K562 (cell line): ENCODE measurements around the gene PHC3. TPM values are rescaled to one million over a fixed set of nuclear protein-coding genes. Genes with fewer than 3 reads are reported as not detected.

Experiments
- ARID2 ChIP-seq: fragments of 450-650 bp; IDR thresholded peaks from 2 replicates; pipeline ENCODE4 v1.6.1; 2017; ENCODE audit warnings: antibody characterized with exemption, mild to moderate bottlenecking
- BRF1 ChIP-seq: IDR thresholded peaks from 3 replicates; pipeline ENCODE4 v1.6.1; 2011; ENCODE audit warnings: borderline replicate concordance, mild to moderate bottlenecking; ENCODE audit not compliant: insufficient read length; ENCODE audit errors: extremely low read depth
- CHD2 ChIP-seq: IDR thresholded peaks from 2 replicates; pipeline ENCODE4 v1.6.1; 2011; ENCODE audit warnings: low read depth, low read length
- E2F4 ChIP-seq: sonication (generic); formaldehyde crosslinking; IDR thresholded peaks from 2 replicates; pipeline ENCODE4 v1.8.0; 2022; ENCODE audit warnings: mild to moderate bottlenecking, low read depth, missing genetic modification reagents
- GABPB2 ChIP-seq: fragments of 250-450 bp; sonication (Bioruptor Pico); conservative IDR thresholded peaks from 2 replicates; pipeline ENCODE4 v1.5.1; 2021; ENCODE audit warnings: mild to moderate bottlenecking
- HMG20B ChIP-seq: fragments of 250-450 bp; sonication (Bioruptor Pico); IDR thresholded peaks from 2 replicates; pipeline ENCODE4 v1.5.0; 2021; ENCODE audit warnings: mild to moderate bottlenecking
- KDM2B ChIP-seq: fragments of 250-450 bp; sonication (Bioruptor Pico); IDR thresholded peaks from 2 replicates; pipeline ENCODE4 v1.8.0; 2021; ENCODE audit warnings: mild to moderate bottlenecking, moderate library complexity
- KLF1 ChIP-seq: fragments of 450-650 bp; IDR thresholded peaks from 2 replicates; pipeline ENCODE4 v1.6.1; 2016; ENCODE audit warnings: missing genetic modification characterization, missing compliant biosample characterization
- MEF2D ChIP-seq: conservative IDR thresholded peaks from 2 replicates; pipeline ENCODE4 v1.6.1; 2016; ENCODE audit warnings: low read depth, missing genetic modification characterization, missing compliant biosample characterization
- MEIS2 ChIP-seq: fragments of 450-650 bp; IDR thresholded peaks from 2 replicates; pipeline ENCODE4 v1.6.1; 2014; ENCODE audit warnings: mild to moderate bottlenecking; ENCODE audit not compliant: partially characterized antibody
- MIER1 ChIP-seq: fragments of 450-650 bp; IDR thresholded peaks from 2 replicates; pipeline ENCODE4 v1.6.1; 2016; ENCODE audit warnings: antibody characterized with exemption, mild to moderate bottlenecking, low read depth
- NONO ChIP-seq, 2 experiments: fragments of 200-400 bp in 1 of 2; fragments of 450-650 bp in 1 of 2; formaldehyde crosslinking in 1 of 2; IDR thresholded peaks; 2 replicates each; pipeline ENCODE4 v1.6.1; 2017; ENCODE audit warnings: low read depth in 2 of 2, mild to moderate bottlenecking in 2 of 2, moderate library complexity in 2 of 2, low read length in 1 of 2
- NR2C1 ChIP-seq, 2 experiments: fragments of 450-650 bp; IDR thresholded peaks; 2 replicates each; pipeline ENCODE4 v1.6.1; 2017; ENCODE audit warnings: mild to moderate bottlenecking in 2 of 2, antibody characterized with exemption in 1 of 2, inconsistent platforms in 1 of 2, missing compliant biosample characterization in 1 of 2, missing genetic modification characterization in 1 of 2
- NRF1 ChIP-seq, 2 experiments: fragments of 450-650 bp; IDR thresholded peaks in 1 of 2; conservative IDR thresholded peaks in 1 of 2; 2 replicates each; pipeline ENCODE4 v1.6.1; 2014; ENCODE audit warnings: mild to moderate bottlenecking in 2 of 2
- PPARD ChIP-seq: fragments of 250-450 bp; sonication (Bioruptor Pico); IDR thresholded peaks from 2 replicates; pipeline ENCODE4 v1.8.0; 2022; ENCODE audit warnings: inconsistent platforms, mild to moderate bottlenecking, moderate library complexity
- PRMT5 ChIP-seq: sonication (generic); formaldehyde crosslinking; IDR thresholded peaks from 2 replicates; pipeline ENCODE4 v1.5.0; 2020; ENCODE audit warnings: missing genetic modification reagents
- RCOR1 ChIP-seq, 2 experiments: IDR thresholded peaks; 2 replicates each; pipeline ENCODE4 v1.6.1; 2012; ENCODE audit warnings: low read depth in 2 of 2, low read length in 2 of 2, borderline replicate concordance in 1 of 2, improper control_type of control experiment in 1 of 2
- RHOXF2B ChIP-seq: fragments of 250-450 bp; sonication (Bioruptor Pico); conservative IDR thresholded peaks from 2 replicates; pipeline ENCODE4 v1.5.1; 2021
- SLC30A9 ChIP-seq: fragments of 250-450 bp; sonication (Bioruptor Pico); IDR thresholded peaks from 2 replicates; pipeline ENCODE4 v1.8.0; 2022; ENCODE audit warnings: mild to moderate bottlenecking, moderate library complexity
- ZNF311 ChIP-seq: fragments of 250-450 bp; sonication (Bioruptor Pico); IDR thresholded peaks from 2 replicates; pipeline ENCODE4 v1.4.0; 2020; ENCODE audit warnings: mild to moderate bottlenecking, moderate library complexity
- ZNF316 ChIP-seq: fragments of 450-650 bp; IDR thresholded peaks from 2 replicates; pipeline ENCODE4 v1.6.1; 2016
- ZNF695 ChIP-seq: fragments of 450-650 bp; formaldehyde crosslinking; IDR thresholded peaks from 2 replicates; pipeline ENCODE4 v1.4.0; 2020; ENCODE audit warnings: mild to moderate bottlenecking, moderate library complexity
- ZNF764 ChIP-seq: fragments of 250-450 bp; sonication (Bioruptor Pico); IDR thresholded peaks from 2 replicates; pipeline ENCODE4 v1.4.0; 2020; ENCODE audit warnings: low read depth, mild to moderate bottlenecking, moderate library complexity
- polyA plus RNA-seq, 8 experiments: library from polyadenylated mRNA; depleted of rRNA in 4 of 8; stranded (reverse) in 5 of 8; unstranded in 3 of 8; fragments of >200 nt; fragmentation: Nextera tagmentation in 2 of 8; fragmentation: Illumina TruSeq in 1 of 8; extraction: Ambion mirVana in 2 of 8; extraction: Trizol in 1 of 8; gene quantifications; 2 replicates each; pipeline versions ENCODE4 v1.2.1 to v1.2.3, GENCODE V29; 2011 to 2014; ENCODE audit warnings: inconsistent platforms in 1 of 8, missing spikeins in 1 of 8
- total RNA-seq, 7 experiments: library from RNA; depleted of rRNA in 6 of 7; stranded (reverse); fragments of >200 nt in 6 of 7; fragmentation: Illumina TruSeq in 2 of 7; extraction: Trizol in 2 of 7; gene quantifications; 2 replicates each; pipeline versions ENCODE4 v1.2.1 to v1.2.3, GENCODE V29; 2011 to 2021; ENCODE audit warnings: low replicate concordance in 1 of 7
- TF ChIP-seq, protein P1 (sequence below): sonication (generic); formaldehyde crosslinking; IDR thresholded peaks from 2 replicates; pipeline ENCODE4 v1.8.0; 2023; ENCODE audit warnings: mild to moderate bottlenecking, missing genetic modification reagents
- TF ChIP-seq, protein P2 (sequence below): sonication (generic); formaldehyde crosslinking; IDR thresholded peaks from 2 replicates; pipeline ENCODE4 v1.8.0; 2022; ENCODE audit warnings: missing genetic modification reagents, mild to moderate bottlenecking, moderate library complexity, borderline replicate concordance
- TF ChIP-seq, protein P3 (sequence below): fragments of 450-650 bp; formaldehyde crosslinking; conservative IDR thresholded peaks from 2 replicates; pipeline ENCODE4 v1.4.0; 2022; ENCODE audit warnings: mild to moderate bottlenecking, missing genetic modification characterization

PHC3 gene
- total and polyA plus RNA-seq, 9 of the 15 experiments (the other 6 are each of a cell fraction or from before 2014, with no cell fraction given) = 3.1 to 21.6 (median 10.5) TPM

- TF ChIP-seq NRF1 (conservative IDR thresholded peaks at IDR 0.05 in 1 of 2, IDR thresholded peaks at IDR 0.05 in 1 of 2) = 0 out of 4 replicates have a peak, but pooled peaks of 1 of the 2 experiments have one; percentile 7
- TF ChIP-seq MIER1 = no peak
- TF ChIP-seq, protein P1, sequence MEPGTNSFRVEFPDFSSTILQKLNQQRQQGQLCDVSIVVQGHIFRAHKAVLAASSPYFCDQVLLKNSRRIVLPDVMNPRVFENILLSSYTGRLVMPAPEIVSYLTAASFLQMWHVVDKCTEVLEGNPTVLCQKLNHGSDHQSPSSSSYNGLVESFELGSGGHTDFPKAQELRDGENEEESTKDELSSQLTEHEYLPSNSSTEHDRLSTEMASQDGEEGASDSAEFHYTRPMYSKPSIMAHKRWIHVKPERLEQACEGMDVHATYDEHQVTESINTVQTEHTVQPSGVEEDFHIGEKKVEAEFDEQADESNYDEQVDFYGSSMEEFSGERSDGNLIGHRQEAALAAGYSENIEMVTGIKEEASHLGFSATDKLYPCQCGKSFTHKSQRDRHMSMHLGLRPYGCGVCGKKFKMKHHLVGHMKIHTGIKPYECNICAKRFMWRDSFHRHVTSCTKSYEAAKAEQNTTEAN (CRISPR knock-in tag) = no peak
- TF ChIP-seq, protein P2, sequence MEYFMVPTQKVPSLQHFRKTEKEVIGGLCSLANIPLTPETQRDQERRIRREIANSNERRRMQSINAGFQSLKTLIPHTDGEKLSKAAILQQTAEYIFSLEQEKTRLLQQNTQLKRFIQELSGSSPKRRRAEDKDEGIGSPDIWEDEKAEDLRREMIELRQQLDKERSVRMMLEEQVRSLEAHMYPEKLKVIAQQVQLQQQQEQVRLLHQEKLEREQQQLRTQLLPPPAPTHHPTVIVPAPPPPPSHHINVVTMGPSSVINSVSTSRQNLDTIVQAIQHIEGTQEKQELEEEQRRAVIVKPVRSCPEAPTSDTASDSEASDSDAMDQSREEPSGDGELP (CRISPR knock-in tag) = no peak
- 0 out of 2 replicates have a peak, but pooled peaks have one; percentile 41 for TF ChIP-seq KLF1 (tag)
- TF ChIP-seq MEIS2 = peak; percentile 83
- no peak for TF ChIP-seq RHOXF2B (CRISPR knock-in tag)
- TF ChIP-seq HMG20B (CRISPR knock-in tag) = no peak
- no peak for TF ChIP-seq ARID2
- no peak for TF ChIP-seq SLC30A9 (CRISPR knock-in tag)
- peak in 1 of 2 experiments; percentile 34; a peak in 1 of 4 replicates for TF ChIP-seq RCOR1 (IDR thresholded peaks at IDR 0.05; ENCODE audit: borderline replicate concordance in 1 of 2, low read depth in 2 of 2, low read length in 2 of 2)
- TF ChIP-seq PPARD (CRISPR knock-in tag) = no peak
- TF ChIP-seq GABPB2 (CRISPR knock-in tag) = no peak
- TF ChIP-seq CHD2 = no peak
- TF ChIP-seq BRF1 = no peak
- no peak for TF ChIP-seq ZNF764 (CRISPR knock-in tag)
- no peak for TF ChIP-seq ZNF695
- TF ChIP-seq, protein P3, sequence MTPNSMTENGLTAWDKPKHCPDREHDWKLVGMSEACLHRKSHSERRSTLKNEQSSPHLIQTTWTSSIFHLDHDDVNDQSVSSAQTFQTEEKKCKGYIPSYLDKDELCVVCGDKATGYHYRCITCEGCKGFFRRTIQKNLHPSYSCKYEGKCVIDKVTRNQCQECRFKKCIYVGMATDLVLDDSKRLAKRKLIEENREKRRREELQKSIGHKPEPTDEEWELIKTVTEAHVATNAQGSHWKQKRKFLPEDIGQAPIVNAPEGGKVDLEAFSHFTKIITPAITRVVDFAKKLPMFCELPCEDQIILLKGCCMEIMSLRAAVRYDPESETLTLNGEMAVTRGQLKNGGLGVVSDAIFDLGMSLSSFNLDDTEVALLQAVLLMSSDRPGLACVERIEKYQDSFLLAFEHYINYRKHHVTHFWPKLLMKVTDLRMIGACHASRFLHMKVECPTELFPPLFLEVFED = no peak
- no peak for TF ChIP-seq E2F4
- TF ChIP-seq NR2C1 (IDR thresholded peaks at IDR 0.05) = no peak
- TF ChIP-seq NR2C1 (tag; IDR thresholded peaks at IDR 0.05) = no peak
- TF ChIP-seq KDM2B (CRISPR knock-in tag) = no peak
- TF ChIP-seq ZNF316 = peak; percentile 68
- no peak for TF ChIP-seq NONO (IDR thresholded peaks at IDR 0.05; ENCODE audit: low read depth in 2 of 2, low read length in 1 of 2)
- TF ChIP-seq PRMT5 (CRISPR knock-in tag) = no peak
- no peak; the same call in 1 of the 2 replicates for TF ChIP-seq MEF2D
- no peak for TF ChIP-seq ZNF311 (CRISPR knock-in tag)
Measured at GRCh38 chr3:170128977-170129431, 52.5 kb downstream of the PHC3 start (continued).
